SU-DHL-6 (cell line): ENCODE measurements around the gene ANKRD28.

Experiments
- EZH2phosphoT487 ChIP-seq: fragments of 200-600 bp; sonication (generic), shearing (Covaris generic); conservative IDR thresholded peaks from 2 replicates; pipeline ENCODE4 v1.6.1; 2018; ENCODE audit warnings: mild to moderate bottlenecking, antibody characterized with exemption, low read length, moderate library complexity, mixed read lengths
- TF ChIP-seq, protein P1 (sequence below): fragments of 200-600 bp; sonication (generic); IDR thresholded peaks from one replicate; pipeline ENCODE4 v1.5.1; 2017; ENCODE audit warnings: antibody characterized with exemption, mild to moderate bottlenecking, low read length, moderate library complexity; ENCODE audit not compliant: insufficient read depth, poor library complexity, severe bottlenecking

DNA sequence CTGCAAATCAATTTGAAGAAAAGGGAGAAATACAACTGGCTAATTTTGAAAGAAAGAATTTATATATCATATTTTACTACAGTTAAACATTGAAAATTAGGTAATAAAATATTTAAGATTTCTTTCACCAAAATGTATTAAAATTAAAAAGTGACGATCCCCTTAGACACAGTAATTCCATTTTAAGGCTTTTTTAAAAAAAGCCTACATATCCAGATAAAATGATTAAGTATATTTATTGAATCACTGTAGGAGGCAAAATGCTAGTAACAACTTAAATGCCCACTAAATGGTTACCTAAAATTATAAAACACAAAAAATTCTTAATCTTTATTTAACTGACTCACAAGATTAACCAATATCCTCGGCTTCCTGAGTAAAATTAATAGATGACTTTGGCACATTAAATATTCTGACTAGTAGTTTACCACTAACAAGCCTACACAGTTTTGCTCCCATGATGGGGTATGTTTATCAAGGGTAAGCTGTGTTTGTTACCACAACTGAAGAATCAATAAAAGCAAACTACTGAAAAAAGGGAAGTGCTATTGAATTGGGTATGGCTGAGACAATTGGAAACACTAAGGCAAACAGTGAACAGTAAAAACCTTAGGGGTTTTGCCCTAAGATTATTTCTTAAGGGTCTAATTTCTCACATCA is 28.4 kb downstream of the ANKRD28 start:
- TF ChIP-seq EZH2phosphoT487: no peak
- TF ChIP-seq, protein P1, sequence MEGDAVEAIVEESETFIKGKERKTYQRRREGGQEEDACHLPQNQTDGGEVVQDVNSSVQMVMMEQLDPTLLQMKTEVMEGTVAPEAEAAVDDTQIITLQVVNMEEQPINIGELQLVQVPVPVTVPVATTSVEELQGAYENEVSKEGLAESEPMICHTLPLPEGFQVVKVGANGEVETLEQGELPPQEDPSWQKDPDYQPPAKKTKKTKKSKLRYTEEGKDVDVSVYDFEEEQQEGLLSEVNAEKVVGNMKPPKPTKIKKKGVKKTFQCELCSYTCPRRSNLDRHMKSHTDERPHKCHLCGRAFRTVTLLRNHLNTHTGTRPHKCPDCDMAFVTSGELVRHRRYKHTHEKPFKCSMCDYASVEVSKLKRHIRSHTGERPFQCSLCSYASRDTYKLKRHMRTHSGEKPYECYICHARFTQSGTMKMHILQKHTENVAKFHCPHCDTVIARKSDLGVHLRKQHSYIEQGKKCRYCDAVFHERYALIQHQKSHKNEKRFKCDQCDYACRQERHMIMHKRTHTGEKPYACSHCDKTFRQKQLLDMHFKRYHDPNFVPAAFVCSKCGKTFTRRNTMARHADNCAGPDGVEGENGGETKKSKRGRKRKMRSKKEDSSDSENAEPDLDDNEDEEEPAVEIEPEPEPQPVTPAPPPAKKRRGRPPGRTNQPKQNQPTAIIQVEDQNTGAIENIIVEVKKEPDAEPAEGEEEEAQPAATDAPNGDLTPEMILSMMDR: no peak
